Neural cell (in vitro differentiated cells): ENCODE measurements around the gene ATP1B2.

Source experiments
- EP300 ChIP-seq: fragments of 450-650 bp; conservative IDR thresholded peaks from 2 replicates; pipeline ENCODE4 v1.6.1; 2014; ENCODE audit warnings: antibody characterized with exemption, mild to moderate bottlenecking, moderate library complexity; ENCODE audit not compliant: poor library complexity, severe bottlenecking
- EZH2 ChIP-seq: fragments of 200-600, 300-800 bp; shearing (Covaris generic), sonication (generic); IDR thresholded peaks from 2 replicates; pipeline ENCODE4 v1.6.1; 2014; ENCODE audit warnings: antibody characterized with exemption, low read length, borderline replicate concordance, mild to moderate bottlenecking; ENCODE audit not compliant: insufficient read depth, poor library complexity, severe bottlenecking
- MXI1 ChIP-seq: fragments of 450-650 bp; conservative IDR thresholded peaks from 2 replicates; pipeline ENCODE4 v1.6.1; 2014; ENCODE audit warnings: antibody characterized with exemption, mild to moderate bottlenecking; ENCODE audit not compliant: poor library complexity, severe bottlenecking
- POLR2AphosphoS5 ChIP-seq: IDR thresholded peaks from 2 replicates; pipeline ENCODE4 v1.6.1; 2012
- SMC3 ChIP-seq: fragments of 450-650 bp; conservative IDR thresholded peaks from 2 replicates; pipeline ENCODE4 v1.6.1; 2014; ENCODE audit warnings: antibody characterized with exemption, mild to moderate bottlenecking, moderate library complexity; ENCODE audit not compliant: poor library complexity
- TAF1 ChIP-seq: IDR thresholded peaks from 2 replicates; pipeline ENCODE4 v1.6.1; 2012; ENCODE audit warnings: low read depth
- TF ChIP-seq, protein P1 (sequence below): fragments of 450-650 bp; IDR thresholded peaks from 2 replicates; pipeline ENCODE4 v1.5.1; 2014; ENCODE audit warnings: antibody characterized with exemption, mild to moderate bottlenecking, moderate library complexity; ENCODE audit not compliant: poor library complexity, severe bottlenecking
- TF ChIP-seq, protein P2 (sequence below): IDR thresholded peaks from 2 replicates; pipeline ENCODE4 v1.6.1; 2012; ENCODE audit warnings: borderline replicate concordance

DNA sequence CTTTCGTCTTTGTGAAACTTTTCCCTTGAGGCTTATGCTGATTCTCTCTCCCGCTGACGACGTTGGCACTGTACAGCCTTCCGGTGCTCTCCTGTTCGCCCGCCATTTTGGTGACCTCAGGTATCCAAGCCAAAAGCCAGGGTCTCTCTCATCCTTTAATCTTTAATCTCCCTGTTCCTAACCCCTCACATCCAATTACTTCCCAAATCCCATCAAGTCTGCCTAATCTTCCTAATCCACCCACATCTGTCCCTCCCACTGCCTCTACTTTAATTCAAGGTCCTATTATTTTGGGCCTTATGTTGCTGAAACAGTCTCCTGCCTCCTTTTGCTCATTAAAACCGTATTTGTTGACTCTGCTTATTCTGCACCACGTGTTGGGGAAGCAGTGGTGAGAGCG lies 44.9 kb downstream of the ATP1B2 start:
- TF ChIP-seq, protein P1, sequence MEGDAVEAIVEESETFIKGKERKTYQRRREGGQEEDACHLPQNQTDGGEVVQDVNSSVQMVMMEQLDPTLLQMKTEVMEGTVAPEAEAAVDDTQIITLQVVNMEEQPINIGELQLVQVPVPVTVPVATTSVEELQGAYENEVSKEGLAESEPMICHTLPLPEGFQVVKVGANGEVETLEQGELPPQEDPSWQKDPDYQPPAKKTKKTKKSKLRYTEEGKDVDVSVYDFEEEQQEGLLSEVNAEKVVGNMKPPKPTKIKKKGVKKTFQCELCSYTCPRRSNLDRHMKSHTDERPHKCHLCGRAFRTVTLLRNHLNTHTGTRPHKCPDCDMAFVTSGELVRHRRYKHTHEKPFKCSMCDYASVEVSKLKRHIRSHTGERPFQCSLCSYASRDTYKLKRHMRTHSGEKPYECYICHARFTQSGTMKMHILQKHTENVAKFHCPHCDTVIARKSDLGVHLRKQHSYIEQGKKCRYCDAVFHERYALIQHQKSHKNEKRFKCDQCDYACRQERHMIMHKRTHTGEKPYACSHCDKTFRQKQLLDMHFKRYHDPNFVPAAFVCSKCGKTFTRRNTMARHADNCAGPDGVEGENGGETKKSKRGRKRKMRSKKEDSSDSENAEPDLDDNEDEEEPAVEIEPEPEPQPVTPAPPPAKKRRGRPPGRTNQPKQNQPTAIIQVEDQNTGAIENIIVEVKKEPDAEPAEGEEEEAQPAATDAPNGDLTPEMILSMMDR, result no peak
- TF ChIP-seq POLR2AphosphoS5 (no peak), MXI1 (no peak), EP300 (no peak), SMC3 (no peak), EZH2 (no peak), TAF1 (no peak)
- TF ChIP-seq, protein P2, sequence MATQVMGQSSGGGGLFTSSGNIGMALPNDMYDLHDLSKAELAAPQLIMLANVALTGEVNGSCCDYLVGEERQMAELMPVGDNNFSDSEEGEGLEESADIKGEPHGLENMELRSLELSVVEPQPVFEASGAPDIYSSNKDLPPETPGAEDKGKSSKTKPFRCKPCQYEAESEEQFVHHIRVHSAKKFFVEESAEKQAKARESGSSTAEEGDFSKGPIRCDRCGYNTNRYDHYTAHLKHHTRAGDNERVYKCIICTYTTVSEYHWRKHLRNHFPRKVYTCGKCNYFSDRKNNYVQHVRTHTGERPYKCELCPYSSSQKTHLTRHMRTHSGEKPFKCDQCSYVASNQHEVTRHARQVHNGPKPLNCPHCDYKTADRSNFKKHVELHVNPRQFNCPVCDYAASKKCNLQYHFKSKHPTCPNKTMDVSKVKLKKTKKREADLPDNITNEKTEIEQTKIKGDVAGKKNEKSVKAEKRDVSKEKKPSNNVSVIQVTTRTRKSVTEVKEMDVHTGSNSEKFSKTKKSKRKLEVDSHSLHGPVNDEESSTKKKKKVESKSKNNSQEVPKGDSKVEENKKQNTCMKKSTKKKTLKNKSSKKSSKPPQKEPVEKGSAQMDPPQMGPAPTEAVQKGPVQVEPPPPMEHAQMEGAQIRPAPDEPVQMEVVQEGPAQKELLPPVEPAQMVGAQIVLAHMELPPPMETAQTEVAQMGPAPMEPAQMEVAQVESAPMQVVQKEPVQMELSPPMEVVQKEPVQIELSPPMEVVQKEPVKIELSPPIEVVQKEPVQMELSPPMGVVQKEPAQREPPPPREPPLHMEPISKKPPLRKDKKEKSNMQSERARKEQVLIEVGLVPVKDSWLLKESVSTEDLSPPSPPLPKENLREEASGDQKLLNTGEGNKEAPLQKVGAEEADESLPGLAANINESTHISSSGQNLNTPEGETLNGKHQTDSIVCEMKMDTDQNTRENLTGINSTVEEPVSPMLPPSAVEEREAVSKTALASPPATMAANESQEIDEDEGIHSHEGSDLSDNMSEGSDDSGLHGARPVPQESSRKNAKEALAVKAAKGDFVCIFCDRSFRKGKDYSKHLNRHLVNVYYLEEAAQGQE, result no peak
